Measurements from ENCODE around the gene PSPC1. TPM values are rescaled to one million over a fixed set of nuclear protein-coding genes. Genes with fewer than 3 reads are reported as not detected.

The PSPC1 gene
- total RNA-seq, 1 experiment from 2014 or later = 27.1 TPM

DNA sequence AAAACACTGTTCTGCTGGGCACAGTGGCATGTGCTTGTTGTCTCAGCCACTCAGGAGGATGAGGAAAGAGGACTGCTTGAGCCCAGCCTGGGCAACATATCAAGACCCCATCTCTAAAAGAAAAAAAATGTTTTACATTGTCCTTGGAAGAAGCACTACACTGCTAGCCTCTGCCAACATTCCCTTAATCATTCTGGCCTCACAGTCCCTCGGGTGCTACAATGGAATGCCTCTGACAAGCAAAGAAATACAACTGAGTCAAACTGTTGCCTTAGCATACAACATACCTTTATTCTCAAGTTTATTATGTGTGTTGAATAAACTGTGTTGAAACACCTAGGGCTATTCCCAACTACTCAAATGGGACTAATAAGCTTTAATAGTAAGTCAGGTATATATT lies 56.1 kb downstream of the PSPC1 start:
- H3K27ac ChIP-seq = no peak overlapping the region
- H3K9me3 ChIP-seq (ENCODE audit: insufficient read depth, low read depth) = no peaks in the 10 kb centered on the region
- peaks cover 47% of the 10 kb centered on the region; the same call in 1 of the 2 replicates for H3F3A ChIP-seq (ENCODE audit: insufficient read depth, low read depth)
- peaks cover 28% of the 10 kb centered on the region for H3K79me2 ChIP-seq (ENCODE audit: low read depth)
- H3K36me3 ChIP-seq (ENCODE audit: low read depth) = peaks cover 52% of the 10 kb centered on the region
- DNase-seq = no peak
- no peak overlapping the region for H2AFZ ChIP-seq
- no peak overlapping the region for H3K4me3 ChIP-seq
- ChIA-PET POLR2A (ENCODE audit: unreplicated experiment) (no interaction called here), CTCF (no interaction called here)
- H3K4me2 ChIP-seq = no peak overlapping the region
- H4K20me1 ChIP-seq (ENCODE audit: insufficient read depth) = peaks cover 17% of the 10 kb centered on the region
- H3K9me2 ChIP-seq (ENCODE audit: insufficient read depth) = no peaks in the 10 kb centered on the region
- no TSS peak for BruUV-seq (replicated peaks)
- no peaks in the 10 kb centered on the region for H3K4me1 ChIP-seq (replicated peaks; ENCODE audit: insufficient read depth)
- intact Hi-C loops (cut with micrococcal nuclease; ENCODE audit: unreplicated experiment) = no loop called here
- TF ChIP-seq CTCF (conservative IDR thresholded peaks at IDR 0.05) = no peak
- no peak for TF ChIP-seq EZH2 (IDR thresholded peaks at IDR 0.05; ENCODE audit: low read depth)
- no peaks in the 10 kb centered on the region for H3K27me3 ChIP-seq (ENCODE audit: insufficient read depth, low read depth)

DNA sequence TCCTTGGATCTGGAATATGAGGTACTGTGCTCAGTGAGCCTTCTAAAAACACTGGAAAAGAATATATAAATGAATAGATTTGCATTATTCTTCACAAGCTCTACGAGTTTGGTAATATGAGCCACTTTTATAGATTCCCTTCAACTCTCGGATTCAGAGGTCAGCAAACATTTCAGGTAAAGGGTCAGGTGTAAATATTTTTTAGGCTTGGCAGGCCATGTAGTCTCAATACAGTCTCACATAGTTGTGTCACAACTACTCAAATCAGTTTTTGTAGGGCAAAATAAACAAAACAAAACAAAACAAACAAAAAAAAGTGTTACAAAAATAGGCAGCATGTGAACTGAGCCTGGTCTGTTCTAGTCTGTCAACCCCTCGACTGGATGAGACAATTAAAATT lies 57.4 kb downstream of the PSPC1 start:
- peaks cover 31% of the 10 kb centered on the region for H3K79me2 ChIP-seq (ENCODE audit: low read depth)
- DNase-seq = no peak
- H3K4me1 ChIP-seq (replicated peaks; ENCODE audit: insufficient read depth) = no peaks in the 10 kb centered on the region
- ChIA-PET CTCF (no interaction called here), POLR2A (ENCODE audit: unreplicated experiment) (no interaction called here)
- H4K20me1 ChIP-seq (ENCODE audit: insufficient read depth) = peaks cover 18% of the 10 kb centered on the region
- BruUV-seq (replicated peaks) = no TSS peak
- H2AFZ ChIP-seq = no peak overlapping the region
- intact Hi-C loops (cut with micrococcal nuclease; ENCODE audit: unreplicated experiment) = no loop called here
- H3K9me3 ChIP-seq (ENCODE audit: insufficient read depth, low read depth) = no peaks in the 10 kb centered on the region
- H3K9me2 ChIP-seq (ENCODE audit: insufficient read depth) = no peaks in the 10 kb centered on the region
- H3K36me3 ChIP-seq (ENCODE audit: low read depth) = peaks cover 54% of the 10 kb centered on the region
- no peaks in the 10 kb centered on the region for H3K27me3 ChIP-seq (ENCODE audit: insufficient read depth, low read depth)
- H3K27ac ChIP-seq = no peak overlapping the region
- H3K4me3 ChIP-seq = no peak overlapping the region
- TF ChIP-seq EZH2 (IDR thresholded peaks at IDR 0.05; ENCODE audit: low read depth) = no peak
- TF ChIP-seq CTCF (conservative IDR thresholded peaks at IDR 0.05) = no peak
- H3K4me2 ChIP-seq = no peak overlapping the region
- peaks cover 47% of the 10 kb centered on the region; the same call in 1 of the 2 replicates for H3F3A ChIP-seq (ENCODE audit: insufficient read depth, low read depth)

GRCh38 chr13:19720039-19720438 lies 62.7 kb downstream of the PSPC1 start:
- no peaks in the 10 kb centered on the region for H3K9me3 ChIP-seq (ENCODE audit: insufficient read depth, low read depth)

More at GRCh38 chr13:19720039-19720438, 62.7 kb downstream of the PSPC1 start:
- no peak overlapping the region for H3K4me3 ChIP-seq
- no peak overlapping the region for H2AFZ ChIP-seq
- POLR2A ChIA-PET (ENCODE audit: unreplicated experiment) = no interaction called here
- H4K20me1 ChIP-seq (ENCODE audit: insufficient read depth) = peaks cover 10% of the 10 kb centered on the region; the same call in 1 of the 2 replicates
- no peaks in the 10 kb centered on the region for H3K9me2 ChIP-seq (ENCODE audit: insufficient read depth)
- H3K79me2 ChIP-seq (ENCODE audit: low read depth) = peaks cover 23% of the 10 kb centered on the region
- peaks cover 33% of the 10 kb centered on the region; the same call in 1 of the 2 replicates for H3F3A ChIP-seq (ENCODE audit: insufficient read depth, low read depth)
- CTCF ChIA-PET = no interaction called here
- H3K27me3 ChIP-seq (ENCODE audit: insufficient read depth, low read depth) = no peaks in the 10 kb centered on the region
- no peak for TF ChIP-seq EZH2 (IDR thresholded peaks at IDR 0.05; ENCODE audit: low read depth)
- no peak for TF ChIP-seq CTCF (conservative IDR thresholded peaks at IDR 0.05)
- no TSS peak for BruUV-seq (replicated peaks)
- H3K4me2 ChIP-seq = no peak overlapping the region
- H3K36me3 ChIP-seq (ENCODE audit: low read depth) = peaks cover 29% of the 10 kb centered on the region
- H3K27ac ChIP-seq = no peak overlapping the region
- DNase-seq = no peak
- intact Hi-C loops (cut with micrococcal nuclease; ENCODE audit: unreplicated experiment) = no loop called here
- H3K4me1 ChIP-seq (replicated peaks; ENCODE audit: insufficient read depth) = no peaks in the 10 kb centered on the region
